Hepatocyte (in vitro differentiated cells): ENCODE measurements around the gene ATOX1.

Source experiments
- CTCF ChIP-seq: fragments of 200-600 bp; sonication (generic); IDR thresholded peaks from 2 replicates; pipeline ENCODE4 v1.5.1; 2016; ENCODE audit warnings: antibody characterized with exemption, mild to moderate bottlenecking; ENCODE audit not compliant: poor library complexity
- EZH2 ChIP-seq: fragments of 200-600 bp; sonication (generic); IDR thresholded peaks from 2 replicates; pipeline ENCODE4 v1.6.1; 2016; ENCODE audit warnings: antibody characterized with exemption, mild to moderate bottlenecking, borderline replicate concordance
- EZH2phosphoT487 ChIP-seq: fragments of 200-600 bp; sonication (generic); IDR thresholded peaks from one replicate; pipeline ENCODE4 v1.6.1; 2018; ENCODE audit warnings: antibody characterized with exemption, mild to moderate bottlenecking, low read depth, moderate library complexity; ENCODE audit not compliant: unreplicated experiment, severe bottlenecking

- peak; percentile 69 for TF ChIP-seq CTCF
- TF ChIP-seq EZH2phosphoT487, result no peak
- TF ChIP-seq EZH2, result no peak
Observed at GRCh38 chr5:151742870-151743294, 15.5 kb downstream of the ATOX1 start.
